ENCODE results near the gene ETV3L.

ETV3L gene

GRCh38 chr1:157133426-157133825 lies 33.8 kb upstream of the ETV3L start:
- no CpG with 5 or more reads among the region's 2 CpGs for WGBS, 2 donors (ENCODE audit: extremely low coverage in 2 of 2, insufficient read length in 2 of 2, insufficient replicate concordance in 1 of 2)
- Histone ChIP-seq H2BK15ac (ENCODE audit: low read length) (no peak overlapping the region), H2BK120ac (ENCODE audit: low read depth, low read length) (no peak overlapping the region), H3K4me2 (ENCODE audit: insufficient read depth, low read length, poor library complexity, severe bottlenecking) (no peak overlapping the region), H3K4me1 (ENCODE audit: control insufficient read depth in 2 of 2, insufficient read depth in 1 of 2, low read depth in 1 of 2, low read length in 2 of 2) (peaks cover 4 to 8% of the 10 kb centered on the region in 2 donors), H2BK5ac (ENCODE audit: low read length) (no peak overlapping the region), H2AFZ (ENCODE audit: low read length) (no peak overlapping the region), H2BK12ac (ENCODE audit: low read length) (no peak overlapping the region), H4K91ac (ENCODE audit: low read depth, low read length, poor library complexity) (no peak overlapping the region), H3K4ac (ENCODE audit: low read length) (no peak overlapping the region), H3K9ac (ENCODE audit: low read depth, low read length, poor library complexity) (no peak overlapping the region), H3K27ac (replicated peaks; ENCODE audit: low read length) (no peak overlapping the region), H3K36me3 (replicated peaks in 1 of 2; ENCODE audit: control insufficient read depth in 2 of 2, insufficient read depth in 2 of 2, low read length in 2 of 2) (peaks cover 24 to 75% of the 10 kb centered on the region in 2 donors), H3K23ac (ENCODE audit: low read depth, low read length, poor library complexity) (no peak overlapping the region), H4K8ac (ENCODE audit: low read depth, low read length) (no peak overlapping the region), H3K14ac (ENCODE audit: low read length) (no peak overlapping the region), H3K18ac (ENCODE audit: low read length) (no peak overlapping the region), H2AK5ac (ENCODE audit: low read depth, low read length) (no peak overlapping the region), H3K9me3 (replicated peaks in 1 of 2; ENCODE audit: control insufficient read depth in 2 of 2, insufficient read depth in 1 of 2, low read depth in 1 of 2, low read length in 2 of 2) (no peaks in the 10 kb centered on the region), H3K79me1 (ENCODE audit: low read depth, low read length) (peaks cover 2% of the 10 kb centered on the region), H3K27me3 (ENCODE audit: control insufficient read depth in 3 of 3, insufficient read depth in 3 of 3, low read depth in 1 of 3, low read length in 3 of 3) (no peaks in the 10 kb centered on the region), H3K4me3 (ENCODE audit: low read length in 2 of 2) (no peak overlapping the region)
- no peak for DNase-seq (ENCODE audit: low spot score)

- no peak overlapping the region for H2BK120ac ChIP-seq (ENCODE audit: low read depth, low read length)
- no peak overlapping the region for H2BK15ac ChIP-seq (ENCODE audit: low read length)
- H4K8ac ChIP-seq (ENCODE audit: low read depth, low read length): no peak overlapping the region
- no peak overlapping the region for H4K91ac ChIP-seq (ENCODE audit: low read depth, low read length, poor library complexity)
- no peak overlapping the region for H3K9ac ChIP-seq (ENCODE audit: low read depth, low read length, poor library complexity)
- no peak overlapping the region for H2AFZ ChIP-seq (ENCODE audit: low read length)
- no peaks in the 10 kb centered on the region for H3K9me3 ChIP-seq (replicated peaks in 1 of 2; ENCODE audit: control insufficient read depth in 2 of 2, insufficient read depth in 1 of 2, low read depth in 1 of 2, low read length in 2 of 2)
- no peak overlapping the region for H3K4me2 ChIP-seq (ENCODE audit: insufficient read depth, low read length, poor library complexity, severe bottlenecking)
- H2BK5ac ChIP-seq (ENCODE audit: low read length): no peak overlapping the region
- H3K79me1 ChIP-seq (ENCODE audit: low read depth, low read length): peaks cover 2% of the 10 kb centered on the region
- no peak overlapping the region for H3K27ac ChIP-seq (replicated peaks; ENCODE audit: low read length)
- H3K27me3 ChIP-seq (ENCODE audit: control insufficient read depth in 3 of 3, insufficient read depth in 3 of 3, low read depth in 1 of 3, low read length in 3 of 3): no peaks in the 10 kb centered on the region
- DNase-seq (ENCODE audit: low spot score): no peak
- WGBS, 2 donors (ENCODE audit: extremely low coverage in 2 of 2, insufficient read length in 2 of 2, insufficient replicate concordance in 1 of 2): no CpG with 5 or more reads among the region's 2 CpGs
- H3K23ac ChIP-seq (ENCODE audit: low read depth, low read length, poor library complexity): no peak overlapping the region
- no peak overlapping the region for H2BK12ac ChIP-seq (ENCODE audit: low read length)
- H3K36me3 ChIP-seq (replicated peaks in 1 of 2; ENCODE audit: control insufficient read depth in 2 of 2, insufficient read depth in 2 of 2, low read length in 2 of 2): peaks cover 25 to 83% of the 10 kb centered on the region in 2 donors
- H2AK5ac ChIP-seq (ENCODE audit: low read depth, low read length): no peak overlapping the region
- no peak overlapping the region for H3K4me3 ChIP-seq (ENCODE audit: low read length in 2 of 2)
- H3K18ac ChIP-seq (ENCODE audit: low read length): no peak overlapping the region
- no peak overlapping the region for H3K4ac ChIP-seq (ENCODE audit: low read length)
- no peak overlapping the region for H3K14ac ChIP-seq (ENCODE audit: low read length)
- H3K4me1 ChIP-seq (ENCODE audit: control insufficient read depth in 2 of 2, insufficient read depth in 1 of 2, low read depth in 1 of 2, low read length in 2 of 2): peaks cover 4 to 8% of the 10 kb centered on the region in 2 donors
Measured at GRCh38 chr1:157132616-157133167, 33.1 kb upstream of the ETV3L start.

- no peak for DNase-seq (ENCODE audit: low spot score)
- no peak overlapping the region for H3K4me3 ChIP-seq (ENCODE audit: low read length in 2 of 2)
- H2BK15ac ChIP-seq (ENCODE audit: low read length): no peak overlapping the region
- no peak overlapping the region for H2AFZ ChIP-seq (ENCODE audit: low read length)
- no peak overlapping the region for H4K91ac ChIP-seq (ENCODE audit: low read depth, low read length, poor library complexity)
- H3K14ac ChIP-seq (ENCODE audit: low read length): no peak overlapping the region
- H3K23ac ChIP-seq (ENCODE audit: low read depth, low read length, poor library complexity): no peak overlapping the region
- peaks cover 26 to 88% of the 10 kb centered on the region in 2 donors for H3K36me3 ChIP-seq (replicated peaks in 1 of 2; ENCODE audit: control insufficient read depth in 2 of 2, insufficient read depth in 2 of 2, low read length in 2 of 2)
- H3K9ac ChIP-seq (ENCODE audit: low read depth, low read length, poor library complexity): no peak overlapping the region
- no CpG with 5 or more reads among the region's 5 CpGs for WGBS, 2 donors (ENCODE audit: extremely low coverage in 2 of 2, insufficient read length in 2 of 2, insufficient replicate concordance in 1 of 2)
- no peak overlapping the region for H2BK12ac ChIP-seq (ENCODE audit: low read length)
- peaks cover 1 to 8% of the 10 kb centered on the region in 2 donors for H3K4me1 ChIP-seq (ENCODE audit: control insufficient read depth in 2 of 2, insufficient read depth in 1 of 2, low read depth in 1 of 2, low read length in 2 of 2)
- H3K27me3 ChIP-seq (ENCODE audit: control insufficient read depth in 3 of 3, insufficient read depth in 3 of 3, low read depth in 1 of 3, low read length in 3 of 3): no peaks in the 10 kb centered on the region
- no peak overlapping the region for H4K8ac ChIP-seq (ENCODE audit: low read depth, low read length)
- H3K4ac ChIP-seq (ENCODE audit: low read length): no peak overlapping the region
- no peak overlapping the region for H3K18ac ChIP-seq (ENCODE audit: low read length)
- no peaks in the 10 kb centered on the region for H3K9me3 ChIP-seq (replicated peaks in 1 of 2; ENCODE audit: control insufficient read depth in 2 of 2, insufficient read depth in 1 of 2, low read depth in 1 of 2, low read length in 2 of 2)
- no peak overlapping the region for H3K27ac ChIP-seq (replicated peaks; ENCODE audit: low read length)
- no peak overlapping the region for H2BK5ac ChIP-seq (ENCODE audit: low read length)
- H2BK120ac ChIP-seq (ENCODE audit: low read depth, low read length): no peak overlapping the region
- H3K4me2 ChIP-seq (ENCODE audit: insufficient read depth, low read length, poor library complexity, severe bottlenecking): no peak overlapping the region
- no peak overlapping the region for H2AK5ac ChIP-seq (ENCODE audit: low read depth, low read length)
- no peaks in the 10 kb centered on the region for H3K79me1 ChIP-seq (ENCODE audit: low read depth, low read length)
Measured at GRCh38 chr1:157132111-157132510, 32.5 kb upstream of the ETV3L start.

GRCh38 chr1:157131281-157131680 lies 31.7 kb upstream of the ETV3L start:
- H2BK12ac ChIP-seq (ENCODE audit: low read length): no peak overlapping the region
- DNase-seq (ENCODE audit: low spot score): no peak
- no CpG with 5 or more reads among the region's 4 CpGs for WGBS, 2 donors (ENCODE audit: extremely low coverage in 2 of 2, insufficient read length in 2 of 2, insufficient replicate concordance in 1 of 2)
- H2BK15ac ChIP-seq (ENCODE audit: low read length): no peak overlapping the region
- H3K4ac ChIP-seq (ENCODE audit: low read length): no peak overlapping the region
- H3K23ac ChIP-seq (ENCODE audit: low read depth, low read length, poor library complexity): no peak overlapping the region
- no peak overlapping the region for H3K4me2 ChIP-seq (ENCODE audit: insufficient read depth, low read length, poor library complexity, severe bottlenecking)
- H3K18ac ChIP-seq (ENCODE audit: low read length): no peak overlapping the region
- H3K4me1 ChIP-seq (ENCODE audit: control insufficient read depth in 2 of 2, insufficient read depth in 1 of 2, low read depth in 1 of 2, low read length in 2 of 2): peaks cover 0 to 3% of the 10 kb centered on the region in 2 donors
- H3K9ac ChIP-seq (ENCODE audit: low read depth, low read length, poor library complexity): no peak overlapping the region
- no peaks in the 10 kb centered on the region for H3K27me3 ChIP-seq (ENCODE audit: control insufficient read depth in 3 of 3, insufficient read depth in 3 of 3, low read depth in 1 of 3, low read length in 3 of 3)
- no peaks in the 10 kb centered on the region for H3K9me3 ChIP-seq (replicated peaks in 1 of 2; ENCODE audit: control insufficient read depth in 2 of 2, insufficient read depth in 1 of 2, low read depth in 1 of 2, low read length in 2 of 2)
- H3K36me3 ChIP-seq (replicated peaks in 1 of 2; ENCODE audit: control insufficient read depth in 2 of 2, insufficient read depth in 2 of 2, low read length in 2 of 2): peaks cover 27 to 96% of the 10 kb centered on the region in 2 donors
- no peak overlapping the region for H3K4me3 ChIP-seq (ENCODE audit: low read length in 2 of 2)
- no peak overlapping the region for H4K8ac ChIP-seq (ENCODE audit: low read depth, low read length)
- H3K14ac ChIP-seq (ENCODE audit: low read length): no peak overlapping the region
- H2AFZ ChIP-seq (ENCODE audit: low read length): no peak overlapping the region
- no peaks in the 10 kb centered on the region for H3K79me1 ChIP-seq (ENCODE audit: low read depth, low read length)
- no peak overlapping the region for H3K27ac ChIP-seq (replicated peaks; ENCODE audit: low read length)
- no peak overlapping the region for H2BK5ac ChIP-seq (ENCODE audit: low read length)
- no peak overlapping the region for H4K91ac ChIP-seq (ENCODE audit: low read depth, low read length, poor library complexity)
- no peak overlapping the region for H2BK120ac ChIP-seq (ENCODE audit: low read depth, low read length)
- no peak overlapping the region for H2AK5ac ChIP-seq (ENCODE audit: low read depth, low read length)

Measured in neuronal stem cell (in vitro differentiated cells).